ENCODE results near the gene SH2D7.

The SH2D7 gene

GRCh38 chr15:78079298-78080087, 12.9 kb upstream of the SH2D7 start:
- no peak for DNase-seq

DNA sequence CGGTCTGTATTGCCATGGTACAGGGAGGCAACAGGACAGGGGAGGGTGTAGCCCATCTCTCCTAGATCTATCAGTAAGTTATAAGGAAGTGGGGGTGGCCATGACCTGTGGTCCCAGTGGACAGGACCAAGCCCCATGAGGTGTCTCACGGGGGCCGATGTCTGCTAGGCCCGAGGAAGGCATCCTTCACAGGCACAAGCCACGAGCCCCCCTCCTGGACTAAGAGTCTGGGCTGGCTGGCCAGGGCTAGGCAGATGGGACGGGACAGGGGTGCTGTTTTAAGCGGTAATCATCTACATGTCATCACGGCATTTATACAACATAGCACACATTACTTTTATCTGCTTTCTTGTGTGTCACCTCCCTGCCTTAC, 12.3 kb upstream of the SH2D7 start:
- no peak for DNase-seq

GRCh38 chr15:78082106-78082742, 10.1 kb upstream of the SH2D7 start:
- DNase-seq, result peak; percentile 89 to 96 (median 93)

DNA sequence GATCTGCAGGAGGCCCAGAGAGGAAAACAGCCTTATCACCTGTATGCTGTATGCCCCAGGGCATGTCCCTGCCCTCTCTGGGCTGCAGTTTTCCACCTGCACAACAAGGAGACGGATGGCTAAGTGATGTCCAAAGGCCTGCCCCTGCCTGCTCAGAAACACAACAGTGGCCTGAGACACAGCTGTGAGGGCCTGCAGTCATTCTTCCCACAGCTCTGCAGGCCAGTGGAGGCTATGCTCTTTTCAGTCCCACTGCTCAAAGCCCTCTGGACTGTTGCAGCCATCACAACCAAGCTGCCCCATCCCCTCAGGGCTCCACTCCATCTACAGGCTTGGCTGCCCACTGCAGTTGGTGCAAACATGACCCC, 9.6 kb upstream of the SH2D7 start:
- no peak for DNase-seq

- no peak for DNase-seq
Observed at GRCh38 chr15:78083186-78083585, 9.2 kb upstream of the SH2D7 start.

GRCh38 chr15:78083687-78084448, 8.5 kb upstream of the SH2D7 start:
- DNase-seq, result no peak

DNA sequence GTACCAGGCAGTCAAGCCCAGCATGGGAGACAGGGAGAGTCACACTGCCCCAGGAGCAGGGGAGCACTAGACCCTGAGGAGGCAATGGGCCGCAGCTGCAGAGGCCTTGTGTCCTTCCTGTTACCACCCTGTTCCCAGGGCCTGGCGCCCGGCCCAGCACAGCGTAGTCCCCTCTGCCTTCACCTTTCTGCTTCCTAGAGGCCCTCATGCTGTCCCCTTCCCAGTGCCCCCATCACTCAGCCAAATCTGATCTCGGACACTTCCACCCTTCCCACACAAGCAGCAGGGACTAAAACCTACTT, 8.0 kb upstream of the SH2D7 start:
- DNase-seq, result no peak

GRCh38 chr15:78085928-78086327, 6.4 kb upstream of the SH2D7 start:
- DNase-seq, result no peak

DNA sequence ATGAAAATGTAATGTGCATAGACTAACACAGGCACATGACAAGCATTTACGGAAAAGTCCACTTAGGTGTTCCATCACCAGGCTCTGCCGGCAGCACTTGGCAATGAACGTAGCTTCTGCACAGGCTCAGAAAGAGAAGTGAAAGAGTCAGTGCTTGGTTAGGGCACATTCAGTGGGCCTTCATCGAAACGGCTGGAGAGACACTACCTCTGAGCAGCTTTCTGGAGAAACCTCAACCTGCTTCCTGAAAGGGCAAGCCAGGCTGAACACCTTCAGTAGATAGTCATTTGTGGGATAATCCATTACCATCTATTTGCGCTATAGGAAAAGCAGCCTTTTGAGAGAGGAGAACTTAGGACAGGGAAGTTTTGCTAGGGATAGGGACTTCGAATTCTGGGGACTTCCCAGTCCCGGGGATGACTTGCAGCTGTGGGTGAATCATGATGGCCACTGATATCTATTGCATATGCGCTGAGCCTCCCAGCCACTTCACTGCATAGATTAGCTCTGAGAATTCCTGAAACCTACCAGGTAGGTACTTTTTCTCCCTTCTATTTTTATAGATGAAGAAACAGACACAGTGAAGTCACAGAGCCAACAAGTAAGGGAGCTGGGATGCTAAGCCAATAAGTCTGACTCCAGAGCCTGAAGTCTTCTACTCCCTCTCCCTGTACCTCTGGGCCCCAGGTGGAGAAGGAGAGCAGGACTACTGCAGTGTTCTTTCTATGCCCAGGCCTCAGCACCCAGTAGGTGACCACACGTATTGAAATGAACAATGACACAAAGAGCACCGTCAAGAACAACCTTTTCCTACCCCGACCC, 4.2 kb upstream of the SH2D7 start:
- peak; percentile 66 to 82 (median 82) for DNase-seq

DNA sequence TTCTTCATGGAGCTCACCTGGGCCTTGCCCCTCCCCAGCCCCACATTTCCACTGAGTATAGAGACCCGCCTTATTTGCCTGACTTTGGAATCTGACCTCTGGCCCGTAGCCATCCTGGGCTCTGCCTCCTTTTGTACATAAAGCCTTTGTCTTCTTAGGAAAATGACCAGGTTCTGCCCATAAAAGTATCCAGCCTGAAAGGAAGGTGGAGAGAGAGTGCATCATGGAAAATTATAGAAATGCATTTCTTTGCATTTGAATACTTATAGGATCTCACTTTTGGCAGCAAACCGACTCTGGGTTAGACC, 3.6 kb upstream of the SH2D7 start:
- DNase-seq, result no peak

DNA sequence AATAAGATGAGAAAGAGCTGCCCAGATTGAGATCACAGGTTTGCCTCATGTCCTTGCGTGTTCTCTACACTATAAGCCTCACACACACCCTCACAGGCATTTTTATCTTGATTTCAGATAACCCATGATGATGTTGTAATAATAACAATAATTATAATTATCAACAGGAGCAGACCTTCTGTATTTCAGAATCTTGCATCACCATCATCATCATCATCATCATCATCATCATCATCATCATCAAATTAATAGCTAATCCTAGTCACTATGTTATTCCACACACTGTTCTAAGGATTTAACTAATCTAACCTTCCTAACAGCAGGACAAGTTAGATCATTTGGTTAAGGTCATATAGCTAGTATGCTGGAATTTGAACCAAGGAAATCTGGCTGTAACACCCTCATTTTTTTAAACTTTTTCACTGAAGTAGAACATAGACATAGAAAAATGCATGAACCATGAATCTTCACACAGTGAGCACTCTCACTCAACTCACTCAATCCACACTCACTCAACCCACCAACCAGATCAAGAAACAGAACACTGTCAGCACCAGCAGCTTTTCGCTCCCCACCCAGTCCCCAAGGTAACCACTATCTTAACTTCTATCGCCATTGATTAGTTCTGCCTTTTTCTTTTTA, 1.8 kb upstream of the SH2D7 start:
- DNase-seq, result no peak

DNA sequence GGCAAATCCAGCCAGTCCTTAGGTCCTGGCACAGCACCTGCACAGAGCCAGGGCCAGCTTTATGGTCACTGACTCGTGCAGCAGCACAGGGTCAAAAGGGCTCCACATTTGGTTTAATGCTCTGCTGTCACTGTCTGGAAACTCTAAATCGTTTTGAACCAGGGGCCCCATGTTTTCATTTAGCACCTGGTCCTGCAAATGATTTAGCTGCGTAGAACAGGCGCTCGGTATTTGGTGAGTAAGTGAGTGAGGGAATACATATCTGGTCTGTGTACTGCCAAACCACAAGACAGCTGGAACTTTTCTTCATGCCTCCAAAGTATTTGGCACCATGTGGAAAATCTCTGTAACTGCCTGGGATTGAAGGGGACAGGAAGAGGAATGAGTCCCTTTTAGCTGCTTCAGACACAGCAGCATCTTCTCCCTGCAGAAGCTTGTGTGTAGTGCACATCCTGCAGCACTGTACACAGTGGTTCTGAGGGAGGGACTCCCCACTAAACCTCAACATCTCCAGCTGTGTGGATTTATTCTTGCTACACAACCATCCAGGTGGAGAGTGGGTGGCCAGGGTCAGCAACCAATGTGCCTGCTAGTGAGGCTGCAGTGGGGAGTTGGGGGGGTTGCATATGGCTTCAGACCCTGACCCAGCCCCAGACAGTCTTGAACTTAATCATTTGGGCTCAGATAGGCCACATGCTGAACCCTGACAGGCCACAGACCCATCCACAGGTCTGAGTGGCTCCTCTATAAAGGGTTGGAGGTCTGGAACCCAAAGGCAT, 1.1 kb downstream of the SH2D7 start:
- DNase-seq, result no peak

DNA sequence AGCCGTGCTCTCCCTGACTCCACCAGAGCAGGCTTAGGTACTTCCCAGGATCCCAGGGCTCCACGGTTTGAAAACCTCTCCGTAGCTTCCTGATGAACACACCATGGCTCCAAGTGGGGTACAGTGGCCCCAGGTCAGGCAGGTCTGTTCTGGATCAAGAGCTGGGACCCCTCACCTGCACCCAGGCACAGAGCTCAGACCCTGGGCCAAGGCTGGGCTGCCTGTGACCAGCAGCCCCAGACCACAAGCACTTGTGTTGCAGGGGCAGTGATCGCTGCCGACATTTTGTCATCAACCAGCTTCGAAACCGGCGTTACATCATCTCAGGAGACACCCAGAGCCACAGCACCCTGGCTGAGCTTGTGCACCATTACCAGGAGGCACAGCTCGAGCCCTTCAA, 5.3 kb downstream of the SH2D7 start:
- DNase-seq, result no peak

GRCh38 chr15:78098131-78098755, 5.9 kb downstream of the SH2D7 start:
- no peak for DNase-seq

- DNase-seq, result no peak
Observed at GRCh38 chr15:78100886-78101285, 8.5 kb downstream of the SH2D7 start.

- no peak for DNase-seq
Observed at GRCh38 chr15:78101423-78102105, 9.2 kb downstream of the SH2D7 start.

DNA sequence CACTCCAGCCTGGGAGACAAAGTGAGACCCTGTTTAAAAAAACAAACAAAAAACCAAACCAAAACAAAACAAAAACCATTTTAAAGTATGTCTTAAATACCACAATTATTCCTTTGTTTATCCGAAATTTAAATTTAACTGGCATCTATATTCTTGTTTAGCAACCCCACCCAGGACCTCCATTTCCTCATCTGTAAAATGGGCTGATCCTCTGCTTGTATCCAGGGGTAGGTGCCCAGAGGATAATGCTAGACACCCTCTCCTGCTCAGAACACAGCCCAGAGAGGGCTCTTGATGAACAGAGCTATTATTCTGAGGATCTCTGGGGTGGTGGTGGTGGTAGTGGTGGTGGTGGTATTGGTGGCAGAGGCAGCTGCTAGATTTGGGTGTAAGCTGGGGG, 9.8 kb downstream of the SH2D7 start:
- no peak for DNase-seq

GRCh38 chr15:78102741-78103140, 10.4 kb downstream of the SH2D7 start:
- DNase-seq, result no peak

- DNase-seq, result peak; percentile 27 to 60 (median 57)
Observed at GRCh38 chr15:78103406-78104118, 11.2 kb downstream of the SH2D7 start.

DNA sequence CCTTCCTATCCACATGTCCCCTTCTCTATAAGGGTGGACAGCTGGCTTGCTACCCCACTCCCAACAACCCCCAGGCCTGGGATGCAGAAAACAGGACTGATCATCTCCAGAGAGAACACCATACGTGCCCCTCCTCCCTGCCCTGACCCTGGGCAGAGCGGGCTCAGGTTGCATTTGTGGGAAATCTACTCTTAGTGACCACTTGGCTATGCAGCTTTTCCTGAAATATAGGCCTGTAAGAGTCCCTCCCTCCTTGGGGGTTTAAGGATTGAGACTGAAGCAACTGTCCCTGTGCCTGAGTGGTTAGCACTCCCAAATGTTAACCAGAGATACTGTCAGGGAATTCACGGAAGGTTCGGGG, 11.7 kb downstream of the SH2D7 start:
- no peak for DNase-seq
